Measurements from ENCODE around the gene PTGES3L.
"Not testable (repeated sequence)": the region's sequence is repeated elsewhere in the genome, so short reads cannot be mapped to it uniquely, and the experiment has no call there.

PTGES3L gene

GRCh38 chr17:42919522-42920077 lies 60.3 kb downstream of the PTGES3L start:
- DNase-seq (ENCODE audit: low read depth, low spot score) = not testable (repeated sequence)

GRCh38 chr17:42918902-42919521 lies 60.9 kb downstream of the PTGES3L start:
- DNase-seq (ENCODE audit: low read depth, low spot score) = no peak
